Measurements from ENCODE around the gene SIDT2.

- TF ChIP-seq CTCF (conservative IDR thresholded peaks at IDR 0.05) = no peak
- TF ChIP-seq ZFX (IDR thresholded peaks at IDR 0.05) = no peak
Measured at GRCh38 chr11:117192401-117192875, 13.9 kb downstream of the SIDT2 start.
